Neural progenitor cell (in vitro differentiated cells): ENCODE results near the gene TXK.

Experiments
- EZH2 ChIP-seq: fragments of 200-600 bp; sonication (generic); IDR thresholded peaks from 2 replicates; pipeline ENCODE4 v1.6.1; 2017; ENCODE audit warnings: antibody characterized with exemption, mild to moderate bottlenecking, moderate library complexity
- EZH2phosphoT487 ChIP-seq: fragments of 200-600 bp; sonication (generic); IDR thresholded peaks from 2 replicates; pipeline ENCODE4 v1.6.1; 2017; ENCODE audit warnings: antibody characterized with exemption

DNA sequence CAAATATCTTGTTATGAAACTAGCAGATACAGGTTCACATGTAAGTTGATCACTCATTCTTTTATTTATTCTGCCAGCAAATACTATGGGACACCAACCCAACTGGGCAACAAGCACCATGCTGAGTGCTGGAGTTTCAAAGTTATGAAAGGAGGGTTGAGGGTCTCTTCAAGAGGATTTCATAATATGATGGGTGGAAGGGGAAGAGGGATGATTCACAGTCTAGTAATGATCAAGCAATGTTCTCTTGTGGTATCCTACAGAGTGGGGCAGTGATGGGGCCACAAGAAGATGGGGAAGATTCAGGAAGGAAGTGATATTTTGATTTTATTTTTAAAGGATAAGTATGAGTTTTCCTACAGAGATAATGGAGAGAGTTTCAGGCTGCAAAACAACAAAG is 46.2 kb upstream of the TXK start:
- TF ChIP-seq EZH2phosphoT487, result no peak
- TF ChIP-seq EZH2, result no peak
